ES-I3 (cell line): ENCODE measurements around the gene ATXN7L1.

ENCODE experiments used
- H3K36me3 ChIP-seq: 2 replicates; pipeline ENCODE4 v1.6.1; 2013; ENCODE audit warnings: mild to moderate bottlenecking, low read length, control low read depth, moderate library complexity; ENCODE audit not compliant: insufficient read depth
- H3K4me1 ChIP-seq: 2 replicates; pipeline ENCODE4 v1.6.1; 2013; ENCODE audit warnings: mild to moderate bottlenecking, control low read depth, low read length; ENCODE audit not compliant: insufficient read depth
- H3K9ac ChIP-seq: 2 replicates; pipeline ENCODE4 v1.6.1; 2013; ENCODE audit warnings: low read depth, mild to moderate bottlenecking, low read length, moderate library complexity
- H3K9me3 ChIP-seq: 2 replicates; pipeline ENCODE4 v1.6.1; 2013; ENCODE audit warnings: mild to moderate bottlenecking, low read length, moderate library complexity; ENCODE audit not compliant: control insufficient read depth, insufficient read depth

The ATXN7L1 gene

GRCh38 chr7:105585850-105586500 lies 290.4 kb downstream of the ATXN7L1 start:
- H3K9me3 ChIP-seq: peaks cover 3% of the 10 kb centered on the region; the same call in 1 of the 2 replicates
- no peaks in the 10 kb centered on the region for H3K4me1 ChIP-seq
- H3K36me3 ChIP-seq: no peaks in the 10 kb centered on the region
- H3K9ac ChIP-seq: no peak overlapping the region

GRCh38 chr7:105584165-105584564 lies 292.2 kb downstream of the ATXN7L1 start:
- no peaks in the 10 kb centered on the region for H3K4me1 ChIP-seq
- H3K9me3 ChIP-seq: peaks cover 3% of the 10 kb centered on the region; the same call in 1 of the 2 replicates
- no peak overlapping the region for H3K9ac ChIP-seq
- no peaks in the 10 kb centered on the region for H3K36me3 ChIP-seq

GRCh38 chr7:105583061-105583460 lies 293.3 kb downstream of the ATXN7L1 start:
- Histone ChIP-seq H3K4me1 (no peaks in the 10 kb centered on the region), H3K36me3 (no peaks in the 10 kb centered on the region), H3K9ac (no peak overlapping the region), H3K9me3 (peaks cover 3% of the 10 kb centered on the region; the same call in 1 of the 2 replicates)

- peaks cover 3% of the 10 kb centered on the region; the same call in 1 of the 2 replicates for H3K9me3 ChIP-seq
- H3K4me1 ChIP-seq: no peaks in the 10 kb centered on the region
- no peaks in the 10 kb centered on the region for H3K36me3 ChIP-seq
- H3K9ac ChIP-seq: peak within 1 kb of the TSS; percentile 58; the same call in 1 of the 2 replicates
Measured at GRCh38 chr7:105581066-105581811, 295.2 kb downstream of the ATXN7L1 start, which contains the start of gene EFCAB10. Gene EFCAB10, minus strand, starts transcription at chr7:105581493. Its CDS starts 30 bp downstream, at chr7:105581463.

- peaks cover 3% of the 10 kb centered on the region; the same call in 1 of the 2 replicates for H3K9me3 ChIP-seq
- H3K9ac ChIP-seq: peak overlapping the region; percentile 58; the same call in 1 of the 2 replicates
- H3K4me1 ChIP-seq: no peaks in the 10 kb centered on the region
- H3K36me3 ChIP-seq: no peaks in the 10 kb centered on the region
Measured at GRCh38 chr7:105580022-105580740, 296.2 kb downstream of the ATXN7L1 start.

GRCh38 chr7:105578496-105578895 lies 297.9 kb downstream of the ATXN7L1 start:
- Histone ChIP-seq H3K4me1 (no peaks in the 10 kb centered on the region), H3K9ac (no peak overlapping the region), H3K36me3 (no peaks in the 10 kb centered on the region), H3K9me3 (no peaks in the 10 kb centered on the region)

GRCh38 chr7:105577251-105577650 lies 299.1 kb downstream of the ATXN7L1 start:
- Histone ChIP-seq H3K9me3 (no peaks in the 10 kb centered on the region), H3K9ac (no peak overlapping the region), H3K4me1 (no peaks in the 10 kb centered on the region), H3K36me3 (no peaks in the 10 kb centered on the region)

- Histone ChIP-seq H3K4me1 (no peaks in the 10 kb centered on the region), H3K36me3 (no peaks in the 10 kb centered on the region), H3K9me3 (no peaks in the 10 kb centered on the region), H3K9ac (no peak overlapping the region)
Measured at GRCh38 chr7:105571891-105572290, 304.5 kb downstream of the ATXN7L1 start.

GRCh38 chr7:105567821-105568220 lies 308.6 kb downstream of the ATXN7L1 start:
- H3K9me3 ChIP-seq: no peaks in the 10 kb centered on the region
- H3K4me1 ChIP-seq: no peaks in the 10 kb centered on the region
- peaks cover 4% of the 10 kb centered on the region; the same call in 1 of the 2 replicates for H3K36me3 ChIP-seq
- H3K9ac ChIP-seq: no peak overlapping the region

- Histone ChIP-seq H3K9ac (no peak overlapping the region), H3K36me3 (peaks cover 4% of the 10 kb centered on the region; the same call in 1 of the 2 replicates), H3K4me1 (no peaks in the 10 kb centered on the region), H3K9me3 (no peaks in the 10 kb centered on the region)
Measured at GRCh38 chr7:105567024-105567423, 309.4 kb downstream of the ATXN7L1 start.

- H3K36me3 ChIP-seq: peaks cover 5% of the 10 kb centered on the region; the same call in 1 of the 2 replicates
- H3K4me1 ChIP-seq: no peaks in the 10 kb centered on the region
- H3K9ac ChIP-seq: no peak overlapping the region
- H3K9me3 ChIP-seq: no peaks in the 10 kb centered on the region
Measured at GRCh38 chr7:105565190-105565589, 311.2 kb downstream of the ATXN7L1 start.

GRCh38 chr7:105559926-105560325 lies 316.5 kb downstream of the ATXN7L1 start:
- no peak overlapping the region for H3K9ac ChIP-seq
- H3K9me3 ChIP-seq: no peaks in the 10 kb centered on the region
- H3K36me3 ChIP-seq: peaks cover 10% of the 10 kb centered on the region
- H3K4me1 ChIP-seq: no peaks in the 10 kb centered on the region
